Endothelial cell of umbilical vein (primary cell): ENCODE results near the gene CCAR1.

Experiments
- CTCF ChIP-seq, 2 donors: IDR thresholded peaks; 1 replicate in 1 of 2; 2 replicates in 1 of 2; pipeline ENCODE4 v1.5.1; 2011; ENCODE audit warnings: low read length in 2 of 2, mild to moderate bottlenecking in 2 of 2, moderate library complexity in 2 of 2, control low read depth in 1 of 2, inconsistent platforms in 1 of 2, low read depth in 1 of 2; ENCODE audit not compliant: insufficient read depth in 1 of 2; ENCODE audit errors: extremely low read depth in 1 of 2
- POLR2A ChIP-seq: IDR thresholded peaks from 2 replicates; pipeline ENCODE4 v1.6.1; 2012; ENCODE audit warnings: low read depth, mild to moderate bottlenecking, control low read depth, low read length
- POLR2AphosphoS5 ChIP-seq: IDR thresholded peaks from 2 replicates; pipeline ENCODE4 v1.6.1; 2012; ENCODE audit warnings: low read depth, mild to moderate bottlenecking, control low read depth, low read length, moderate library complexity; ENCODE audit not compliant: insufficient read depth

DNA sequence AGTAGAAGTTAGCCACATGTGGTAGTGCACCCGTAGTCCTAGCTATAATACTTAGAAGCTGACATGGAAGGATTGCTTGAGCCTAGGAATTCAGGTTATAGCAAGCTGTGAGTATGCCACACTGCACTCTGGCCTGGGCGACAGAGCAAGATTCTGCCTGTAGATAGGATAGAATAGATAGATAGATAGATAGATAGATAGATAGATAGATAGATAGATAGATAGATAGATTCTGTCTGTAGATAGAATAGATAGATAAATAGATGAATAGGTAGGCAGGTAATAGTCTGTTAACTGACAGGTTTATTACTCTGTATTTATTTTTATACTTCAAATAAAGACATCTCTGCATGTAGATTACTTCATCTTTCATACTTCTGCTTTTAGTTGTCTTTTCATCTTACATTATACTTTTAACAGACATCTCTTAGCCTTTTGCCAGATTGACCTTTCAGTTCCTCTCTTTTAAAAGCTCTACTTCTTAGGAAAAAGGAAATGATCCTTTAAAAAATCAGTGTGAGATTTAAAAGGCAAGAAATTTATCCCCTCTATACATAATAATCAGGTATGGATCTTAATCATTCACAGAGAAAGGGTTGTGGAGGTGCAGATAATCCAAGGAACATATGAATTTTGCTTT, 31.8 kb downstream of the CCAR1 start:
- no peak for TF ChIP-seq CTCF (IDR thresholded peaks at IDR 0.05; ENCODE audit: extremely low read depth in 1 of 2, insufficient read depth in 1 of 2, low read depth in 1 of 2, low read length in 2 of 2)
- no peak for TF ChIP-seq POLR2AphosphoS5
- no peak for TF ChIP-seq POLR2A
